GM12865 (cell line): ENCODE measurements around the gene RRM2.

Experiments
- DNase-seq: peaks from one replicate; pipeline ENCODE4 v3.0.0; 2010; ENCODE audit warnings: low read depth
- H3K4me3 ChIP-seq: 2 replicates; pipeline ENCODE4 v1.5.1; 2011; ENCODE audit warnings: mild to moderate bottlenecking, low read depth, low read length, control low read depth
- TF ChIP-seq, protein P1 (sequence below): IDR thresholded peaks from 2 replicates; pipeline ENCODE4 v1.5.1; 2011; ENCODE audit warnings: low read length, control low read depth, low read depth, inconsistent platforms; ENCODE audit not compliant: insufficient read depth; ENCODE audit errors: missing control alignments

RRM2 gene

DNA sequence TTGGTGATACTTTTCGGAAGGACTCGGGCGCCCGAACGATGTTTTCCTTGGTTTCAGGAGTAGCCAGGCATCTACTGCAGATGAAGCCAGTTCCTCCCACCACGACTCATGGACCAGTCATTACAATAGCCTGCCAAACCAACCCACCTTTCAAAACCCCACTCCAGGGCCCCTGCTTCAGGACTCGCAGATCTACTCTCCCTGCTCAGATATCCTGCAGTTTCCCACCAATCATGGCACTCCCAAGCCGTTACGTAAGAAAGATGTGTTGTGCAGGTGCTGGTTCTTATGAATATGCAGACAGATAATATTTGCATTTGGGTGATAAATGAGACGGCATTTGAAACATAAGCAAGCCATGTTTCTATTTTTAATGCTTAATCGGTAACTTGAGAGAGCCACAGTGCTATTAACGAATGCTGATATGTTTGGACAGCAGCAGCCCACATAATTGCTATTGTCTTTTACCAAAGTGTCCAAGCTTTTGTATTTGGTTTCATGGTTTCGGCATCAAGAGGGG is 38.8 kb upstream of the RRM2 start:
- no peak overlapping the region for H3K4me3 ChIP-seq
- DNase-seq, result peak; percentile 65
- TF ChIP-seq, protein P1, sequence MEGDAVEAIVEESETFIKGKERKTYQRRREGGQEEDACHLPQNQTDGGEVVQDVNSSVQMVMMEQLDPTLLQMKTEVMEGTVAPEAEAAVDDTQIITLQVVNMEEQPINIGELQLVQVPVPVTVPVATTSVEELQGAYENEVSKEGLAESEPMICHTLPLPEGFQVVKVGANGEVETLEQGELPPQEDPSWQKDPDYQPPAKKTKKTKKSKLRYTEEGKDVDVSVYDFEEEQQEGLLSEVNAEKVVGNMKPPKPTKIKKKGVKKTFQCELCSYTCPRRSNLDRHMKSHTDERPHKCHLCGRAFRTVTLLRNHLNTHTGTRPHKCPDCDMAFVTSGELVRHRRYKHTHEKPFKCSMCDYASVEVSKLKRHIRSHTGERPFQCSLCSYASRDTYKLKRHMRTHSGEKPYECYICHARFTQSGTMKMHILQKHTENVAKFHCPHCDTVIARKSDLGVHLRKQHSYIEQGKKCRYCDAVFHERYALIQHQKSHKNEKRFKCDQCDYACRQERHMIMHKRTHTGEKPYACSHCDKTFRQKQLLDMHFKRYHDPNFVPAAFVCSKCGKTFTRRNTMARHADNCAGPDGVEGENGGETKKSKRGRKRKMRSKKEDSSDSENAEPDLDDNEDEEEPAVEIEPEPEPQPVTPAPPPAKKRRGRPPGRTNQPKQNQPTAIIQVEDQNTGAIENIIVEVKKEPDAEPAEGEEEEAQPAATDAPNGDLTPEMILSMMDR, result no peak

DNA sequence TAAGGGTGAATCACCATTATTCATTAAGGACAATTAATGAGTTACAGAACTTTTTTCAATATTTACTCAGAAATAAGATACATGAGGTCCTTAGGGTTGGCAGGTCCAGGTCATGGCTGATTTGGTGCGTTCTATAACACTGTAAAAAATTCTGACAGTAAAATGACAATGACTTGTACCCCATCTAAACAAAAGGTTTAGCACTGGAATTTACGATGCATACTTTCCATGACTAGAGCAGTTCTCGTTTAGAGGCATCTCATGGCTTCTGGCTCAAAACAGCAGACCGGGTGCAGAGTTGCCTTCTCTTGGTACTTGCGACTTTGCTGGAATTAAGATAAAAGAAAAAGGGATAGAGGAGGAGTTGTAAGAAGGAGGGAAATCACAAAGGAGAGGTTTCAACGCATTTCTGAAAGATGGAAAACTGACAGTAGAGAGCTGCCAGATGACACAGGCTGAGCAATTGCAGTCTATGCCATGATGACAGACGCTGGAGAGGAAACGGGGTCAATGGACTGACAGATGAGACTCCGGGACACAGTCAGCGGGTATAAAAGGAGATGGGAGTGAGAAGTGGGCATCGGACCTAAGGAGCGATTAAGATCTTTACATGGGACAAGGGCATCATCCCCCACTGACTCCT is 38.2 kb upstream of the RRM2 start:
- no peak for DNase-seq
- no peak overlapping the region for H3K4me3 ChIP-seq

DNA sequence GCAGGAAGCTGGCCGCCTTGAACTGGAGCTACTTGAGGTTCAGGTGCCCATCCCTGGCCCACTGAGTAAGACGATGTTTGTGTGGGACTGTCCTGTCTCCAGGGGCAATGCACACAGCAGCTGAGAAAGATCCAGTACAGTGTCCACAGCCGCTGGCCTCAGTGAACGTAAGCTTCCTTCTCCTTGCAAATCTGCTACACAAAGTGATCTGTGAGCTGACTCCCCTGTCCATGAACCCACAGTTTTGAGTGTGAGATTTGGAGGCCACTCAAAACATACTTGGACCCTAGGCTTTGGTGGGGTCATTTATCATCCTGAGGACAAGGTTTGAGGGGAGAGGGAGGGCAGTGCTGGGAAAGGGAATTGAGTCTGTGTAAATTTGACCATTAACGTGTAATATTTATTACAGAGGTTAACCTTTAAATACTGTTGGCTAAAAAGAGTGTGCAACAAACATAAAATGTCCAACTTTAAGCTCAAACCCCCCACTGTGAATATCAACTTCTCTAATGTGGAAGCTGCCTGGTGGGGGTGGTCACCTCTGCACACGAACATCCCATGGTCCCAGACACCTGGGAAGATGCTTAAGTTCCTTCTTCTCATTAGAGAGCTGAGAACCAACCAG is 37.4 kb upstream of the RRM2 start:
- DNase-seq, result no peak
- TF ChIP-seq, protein P1, result no peak
- no peak overlapping the region for H3K4me3 ChIP-seq

More for the DNA sequence above, 38.2 kb upstream of the RRM2 start:
- TF ChIP-seq, protein P1, result no peak

DNA sequence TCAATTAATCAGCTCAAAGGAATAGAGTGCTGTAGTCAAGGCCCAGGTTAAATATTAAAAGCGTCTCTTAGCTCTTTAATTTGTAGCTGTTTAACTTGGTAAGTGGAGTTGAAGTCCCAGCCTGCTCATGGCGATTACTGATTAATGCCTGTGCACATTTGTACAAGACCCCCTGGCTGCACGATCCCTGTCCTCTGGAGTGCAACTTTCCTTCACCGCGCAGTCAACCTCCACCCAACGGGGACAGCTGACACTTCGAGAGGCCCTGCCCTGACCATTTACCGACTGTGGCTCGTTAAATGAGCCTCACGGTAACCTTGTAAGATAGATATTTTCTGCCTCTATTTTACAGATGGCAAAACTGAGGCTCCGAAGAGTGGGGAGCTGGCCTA is 36.9 kb upstream of the RRM2 start:
- DNase-seq, result no peak
- no peak overlapping the region for H3K4me3 ChIP-seq
- TF ChIP-seq, protein P1, result no peak

DNA sequence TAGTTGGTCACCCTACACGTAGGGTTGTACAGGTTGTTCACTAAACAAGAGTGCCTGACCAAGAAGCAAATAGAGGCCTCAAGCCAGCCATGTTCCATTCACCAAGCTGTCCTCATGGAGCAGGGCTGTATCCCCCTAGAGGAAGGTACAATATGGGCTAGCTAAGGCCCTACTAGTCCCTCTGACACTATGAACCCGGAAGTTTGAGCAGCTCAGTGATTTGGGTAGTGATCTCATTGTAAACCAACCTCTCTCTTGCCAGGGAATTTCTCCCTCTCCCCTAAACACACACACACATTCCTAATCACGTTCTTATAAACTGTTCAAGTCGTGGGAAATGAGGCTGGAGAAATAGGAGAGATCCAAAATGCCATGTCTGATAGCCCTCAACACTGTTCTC is 35.6 kb upstream of the RRM2 start:
- no peak overlapping the region for H3K4me3 ChIP-seq
- TF ChIP-seq, protein P1, result no peak
- DNase-seq, result no peak

DNA sequence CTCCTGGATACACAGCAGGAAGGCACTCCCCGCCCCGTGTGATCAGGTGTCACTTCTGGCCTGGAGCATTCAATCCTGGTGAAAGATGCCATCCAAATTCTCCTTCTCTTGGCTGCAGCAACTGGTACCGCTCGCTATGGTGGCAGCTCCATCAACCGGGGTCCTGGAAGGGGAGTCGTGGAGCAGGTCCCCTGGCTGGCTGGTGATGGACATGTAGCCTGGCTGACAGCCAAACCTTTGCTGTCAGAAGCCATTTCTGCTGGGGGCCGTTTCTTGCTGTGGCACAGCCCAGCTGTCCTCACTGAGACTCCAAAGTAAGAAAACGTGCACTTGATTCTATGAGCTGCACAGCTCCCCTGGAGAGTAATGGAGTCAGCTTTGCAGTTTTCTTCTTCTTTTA is 35.2 kb upstream of the RRM2 start:
- TF ChIP-seq, protein P1, result no peak
- H3K4me3 ChIP-seq, result no peak overlapping the region
- DNase-seq, result no peak
